Heart left ventricle (tissue), 16 donors: ENCODE data around the gene GAS2L2. TPM values are rescaled to one million over a fixed set of nuclear protein-coding genes. Genes with fewer than 3 reads are reported as not detected.

Experiments
- ATAC-seq, 4 donors: fragments of 200-7000 bp; cut with Tn5 transposase; one replicate each; pipeline ENCODE4 v1.9.1; 2020 to 2022; ENCODE audit warnings: moderate library complexity in 4 of 4, mild to moderate bottlenecking in 3 of 4, moderate number of reproducible peaks in 1 of 4
- DNase-seq, 5 donors: peaks; one replicate each; pipeline ENCODE4 v3.0.0-alpha.2; 2020
- H3K27ac ChIP-seq, 12 donors: fragments of 200-600 bp; sonication (generic) in 4 of 12; one replicate each; pipeline versions ENCODE4 v1.5.0 to v1.8.0; 2016 to 2022; ENCODE audit warnings: mild to moderate bottlenecking in 2 of 12
- H3K27me3 ChIP-seq, 9 donors: fragments of 200-600 bp; sonication (generic) in 2 of 9; one replicate each; pipeline versions ENCODE4 v1.5.1 to v1.8.0; 2016 to 2022; ENCODE audit warnings: mild to moderate bottlenecking in 3 of 9
- H3K36me3 ChIP-seq, 9 donors: fragments of 200-600 bp; sonication (generic) in 2 of 9; one replicate each; pipeline versions ENCODE4 v1.5.0 to v1.8.0; 2018 to 2022; ENCODE audit warnings: mild to moderate bottlenecking in 2 of 9
- H3K4me1 ChIP-seq, 12 donors: fragments of 200-600 bp; sonication (generic) in 4 of 12; one replicate each; pipeline versions ENCODE4 v1.5.0 to v1.8.0; 2016 to 2022; ENCODE audit warnings: mild to moderate bottlenecking in 3 of 12
- H3K4me3 ChIP-seq, 12 donors: fragments of 200-600 bp; sonication (generic) in 4 of 12; one replicate each; pipeline versions ENCODE4 v1.5.0 to v1.8.0; 2017 to 2022; ENCODE audit warnings: mild to moderate bottlenecking in 9 of 12, moderate library complexity in 4 of 12
- H3K9me3 ChIP-seq, 12 donors: fragments of 200-600 bp; sonication (generic) in 4 of 12; one replicate each; pipeline versions ENCODE4 v1.5.0 to v1.8.0; 2016 to 2022; ENCODE audit warnings: mild to moderate bottlenecking in 1 of 12
- CTCF ChIP-seq, 12 donors: fragments of 200-600 bp; sonication (generic) in 4 of 12; IDR thresholded peaks; one replicate each; pipeline versions ENCODE4 v1.5.0 to v1.8.0; 2018 to 2022; ENCODE audit warnings: antibody characterized with exemption in 12 of 12, mild to moderate bottlenecking in 5 of 12
- POLR2A ChIP-seq, 2 donors: fragments of 450-650 bp; IDR thresholded peaks; one replicate each; pipeline ENCODE4 v1.6.1; 2017; ENCODE audit warnings: antibody characterized with exemption in 2 of 2, mild to moderate bottlenecking in 2 of 2, moderate library complexity in 2 of 2
- WGBS, 4 donors: extraction: QIAGEN DNeasy Blood & Tissue Kit in 2 of 4; methylation state at CpG; one replicate each; pipeline versions ENCODE4 v1.1.5 to v1.1.7; 2013 to 2018; 5-methylcytosine and 5-hydroxymethylcytosine counted together
- intact Hi-C, 10 donors: fragments of 100-400 bp; cut with DNase I; formaldehyde crosslinking; loops; one replicate each; pipeline versions ENCODE4 v1.11.1 to v1.14.2; 2022
- polyA plus RNA-seq, 2 donors: library from polyadenylated mRNA; stranded (reverse); fragments of 200-250 nt; gene quantifications; one replicate each; pipeline ENCODE4 v1.2.3, GENCODE V29; 2013
- total RNA-seq, 9 donors: library from RNA; depleted of rRNA in 2 of 9; stranded (reverse); fragments of >200 nt in 2 of 9; fragmentation: NEBNext Ultra II Directional in 3 of 9; extraction: Animal tissue kit (Norgen Biotek cat#: 25700) in 3 of 9; gene quantifications; one replicate each; pipeline versions ENCODE4 v1.1.0 to v1.2.4, GENCODE V29; 2016 to 2023
- donor health status: ischemic (EF 13 %, LVEDD 7.1; RV severe dilation, severe dysfunction).
- donor health status: healthy with polysubstance abuse.
- donor health status: DM: no; HTN: yes; CAD: no.
- donor health status: DM: no; HTN: no; CAD: no.
- donor health status: ischemic (EF 25% LVEDD 6.9; RV normal size, moderate dysfunction).
- donor health status: ischemic (EF 25% LVEDD 5.7; RV mildly dilated, moderate dysfunction).
- donor health status: healthy.
- donor health status: DM: yes; HTN: yes; CAD: no.
- donor health status: ischemic (EF 35%, LVEDD 5.7; RV mildly dilated, moderate dysfunction).
- donor health status: nonischemic (EF 11% LVEDD 7.7; RV severe dilation, severe dysfunction).
- donor health status: DM: yes; HTN: yes; CAD: no.
- donor health status: PGD.
- donor health status: ischemic (EF 29% LVEDD 5.4; RV normal size, mild dysfunction).
- donor health status: nonischemic (EF 23%, LVEDD 6.1; RV moderate dilation, normal function).

The GAS2L2 gene
- total and polyA plus RNA-seq, 11 donors = 0.06 to 0.28 (median 0.11) TPM; not detected in 6

DNA sequence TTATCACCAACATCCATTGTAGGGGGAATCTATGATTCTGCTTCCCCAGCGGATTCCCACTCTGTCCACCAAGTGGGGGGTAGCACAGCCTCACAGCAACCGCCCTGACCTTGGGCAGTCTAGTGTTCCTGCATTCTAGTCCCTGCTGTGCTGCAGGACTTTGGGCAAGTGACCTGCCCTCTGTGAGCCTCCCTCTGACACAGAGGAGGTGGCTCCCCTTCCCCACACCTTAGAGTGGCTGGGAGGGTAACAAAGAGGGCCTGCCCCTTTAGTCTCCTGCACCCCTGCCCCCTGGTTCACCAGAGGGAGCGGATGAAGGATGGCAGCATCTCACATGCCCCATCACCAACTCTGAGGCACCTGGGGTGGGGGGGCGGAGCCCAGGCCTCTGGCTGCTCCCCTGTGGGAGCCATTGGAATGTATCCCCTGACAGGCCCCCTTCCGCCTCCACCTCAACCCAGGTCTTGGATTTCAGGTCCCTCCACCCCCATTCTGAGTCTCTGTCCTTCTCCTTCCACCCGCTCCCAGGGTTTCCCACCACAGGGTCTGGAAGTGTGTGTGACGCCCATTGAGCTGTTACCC lies 10.1 kb downstream of the GAS2L2 start:
- H3K27me3 ChIP-seq = peaks cover 0 to 42% (median 14%) of the 10 kb centered on the region in 9 donors
- WGBS, 4 donors = 66 to 79% (median 73%) methylated on average over 6 to 7 of the region's 7 CpGs
- H3K4me1 ChIP-seq = peaks cover 0 to 12% (median 6%) of the 10 kb centered on the region in 12 donors
- H3K27ac ChIP-seq = no peak overlapping the region
- no peak for DNase-seq
- no peaks in the 10 kb centered on the region for H3K36me3 ChIP-seq
- H3K9me3 ChIP-seq = no peaks in the 10 kb centered on the region
- TF ChIP-seq POLR2A (IDR thresholded peaks at IDR 0.05) (no peak), CTCF (IDR thresholded peaks at IDR 0.05) (no peak)
- intact Hi-C loops = loop anchor here in 5 of 10 donors (5.0 to 10.0 kb wide), 5 partner anchors 78 to 578 kb away; no protein-coding TSS in a partner anchor
- H3K4me3 ChIP-seq = no peak overlapping the region
- ATAC-seq = no peak

GRCh38 chr17:35742496-35742895 lies 10.5 kb downstream of the GAS2L2 start:
- ATAC-seq (no peak), DNase-seq (no peak)
- Histone ChIP-seq H3K27ac (no peak overlapping the region), H3K9me3 (no peaks in the 10 kb centered on the region), H3K4me3 (no peak overlapping the region), H3K36me3 (no peaks in the 10 kb centered on the region), H3K27me3 (peaks cover 0 to 38% (median 12%) of the 10 kb centered on the region in 9 donors), H3K4me1 (peaks cover 0 to 12% (median 6%) of the 10 kb centered on the region in 12 donors)
- 70 to 84% (median 76%) methylated on average over 7 of the region's 7 CpGs for WGBS, 4 donors
- no peak for TF ChIP-seq CTCF (IDR thresholded peaks at IDR 0.05)
- no peak for TF ChIP-seq POLR2A (IDR thresholded peaks at IDR 0.05)
- intact Hi-C loops = loop anchor here in 5 of 10 donors (5.0 to 10.0 kb wide), 5 partner anchors 78 to 578 kb away; no protein-coding TSS in a partner anchor

DNA sequence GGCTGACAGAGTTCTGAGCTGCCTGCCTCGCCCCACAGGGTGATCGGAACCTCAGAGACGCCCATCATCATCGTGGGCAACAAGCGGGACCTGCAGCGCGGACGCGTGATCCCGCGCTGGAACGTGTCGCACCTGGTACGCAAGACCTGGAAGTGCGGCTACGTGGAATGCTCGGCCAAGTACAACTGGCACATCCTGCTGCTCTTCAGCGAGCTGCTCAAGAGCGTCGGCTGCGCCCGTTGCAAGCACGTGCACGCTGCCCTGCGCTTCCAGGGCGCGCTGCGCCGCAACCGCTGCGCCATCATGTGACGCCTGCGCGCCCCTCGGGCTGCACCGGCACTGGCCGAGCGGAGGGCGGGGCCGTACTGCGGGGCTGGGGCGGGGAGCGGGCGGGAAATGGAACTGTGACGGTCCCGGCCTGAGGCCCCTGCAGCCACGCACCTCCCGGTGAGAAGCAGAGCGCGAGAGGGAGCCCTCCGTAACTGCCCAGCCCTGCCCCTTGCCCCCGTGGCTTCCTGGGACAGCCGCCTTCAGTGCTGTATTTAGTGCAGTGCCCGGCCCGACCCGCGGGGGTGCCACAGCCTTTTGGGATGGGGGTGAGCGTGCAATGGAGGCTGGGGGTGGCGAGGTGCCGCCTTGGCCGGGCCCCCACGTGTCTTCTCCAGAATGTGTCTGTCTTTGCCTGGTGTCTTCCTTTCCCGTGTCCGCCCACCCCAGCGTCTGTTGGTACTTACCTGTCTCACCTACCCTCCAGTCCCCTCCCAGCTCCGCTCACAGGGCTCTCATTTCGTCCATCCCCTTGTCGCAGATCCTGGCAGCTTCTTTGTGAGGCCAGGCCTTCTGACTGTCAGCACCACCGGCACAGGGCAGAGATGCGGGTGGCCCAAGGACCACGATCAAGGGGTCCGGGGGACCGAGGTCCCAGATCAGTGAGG lies 11.8 kb downstream of the GAS2L2 start:
- 13 to 23% (median 17%) methylated on average over 48 to 73 of the region's 73 CpGs for WGBS, 4 donors
- H3K36me3 ChIP-seq = no peaks in the 10 kb centered on the region
- no peak for DNase-seq
- H3K27ac ChIP-seq = no peak overlapping the region
- peaks cover 0 to 12% (median 6%) of the 10 kb centered on the region in 12 donors for H3K4me1 ChIP-seq
- peak in 3 of 4 donors; percentile 44 to 65 (median 52) for ATAC-seq
- H3K9me3 ChIP-seq = no peaks in the 10 kb centered on the region
- peak overlapping the region in 9 of 12 donors; percentile 11 to 35 (median 28) for H3K4me3 ChIP-seq
- intact Hi-C loops = loop anchor here in 5 of 10 donors (5.0 to 10.0 kb wide), 5 partner anchors 76 to 576 kb away; no protein-coding TSS in a partner anchor
- peaks cover 0 to 38% (median 12%) of the 10 kb centered on the region in 9 donors for H3K27me3 ChIP-seq
- TF ChIP-seq POLR2A (IDR thresholded peaks at IDR 0.05) = no peak
- peak in 2 of 12 donors; percentile 3 to 7 for TF ChIP-seq CTCF (IDR thresholded peaks at IDR 0.05)

DNA sequence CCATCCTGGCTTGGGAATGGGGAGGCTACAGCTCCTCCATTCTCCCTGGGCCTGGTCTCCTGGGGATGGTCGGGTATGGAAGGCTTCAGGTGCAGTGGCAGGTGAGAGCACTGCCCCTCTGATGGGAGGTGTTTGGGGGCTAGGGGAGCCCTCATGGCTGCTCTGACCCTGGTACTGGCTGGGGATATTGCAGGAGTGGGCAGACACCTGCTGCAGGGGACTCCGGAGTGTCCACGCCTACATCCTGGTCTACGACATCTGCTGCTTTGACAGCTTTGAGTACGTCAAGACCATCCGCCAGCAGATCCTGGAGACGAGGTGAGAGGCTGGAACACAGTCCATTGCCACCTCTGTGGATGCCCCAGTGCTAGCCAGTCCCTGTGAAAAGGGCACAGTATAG lies 12.8 kb downstream of the GAS2L2 start:
- Histone ChIP-seq H3K27me3 (peaks cover 0 to 38% (median 12%) of the 10 kb centered on the region in 9 donors), H3K27ac (no peak overlapping the region), H3K4me3 (no peak overlapping the region), H3K9me3 (no peaks in the 10 kb centered on the region), H3K4me1 (peaks cover 0 to 12% (median 6%) of the 10 kb centered on the region in 12 donors), H3K36me3 (no peaks in the 10 kb centered on the region)
- intact Hi-C loops = loop anchor here in 5 of 10 donors (5.0 to 10.0 kb wide), 5 partner anchors 75 to 575 kb away; no protein-coding TSS in a partner anchor
- 79 to 100% (median 89%) methylated on average over 6 to 7 of the region's 7 CpGs for WGBS, 4 donors
- ATAC-seq = peak in 1 of 4 donors; percentile 4
- TF ChIP-seq POLR2A (IDR thresholded peaks at IDR 0.05) (no peak), CTCF (IDR thresholded peaks at IDR 0.05) (no peak)
- DNase-seq = no peak
